Measurements from ENCODE around the gene SAMD5.

SAMD5 gene

DNA sequence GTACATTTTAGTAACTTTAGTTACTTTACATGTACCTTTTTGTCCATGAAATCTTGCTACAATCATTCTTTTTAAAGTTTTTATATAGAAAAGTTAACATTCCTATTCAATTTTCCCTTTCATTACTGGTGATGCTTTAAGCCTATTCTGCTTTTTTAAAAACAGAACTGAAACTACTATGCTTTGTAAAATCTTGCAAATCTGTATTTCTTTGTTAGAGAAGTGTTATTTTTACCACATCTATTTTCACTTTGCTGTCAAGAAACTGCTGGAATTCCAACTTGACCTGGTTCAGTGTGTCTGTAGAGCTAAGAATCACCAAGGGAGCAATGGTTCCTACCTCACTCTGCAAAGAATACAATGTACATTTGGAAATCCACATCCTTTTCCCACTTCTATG, 21.8 kb upstream of the SAMD5 start:
- no peak for TF ChIP-seq SUZ12 (IDR thresholded peaks at IDR 0.05; ENCODE audit: extremely low read depth, insufficient read depth, insufficient read length)
- TF ChIP-seq ZNF274 (IDR thresholded peaks at IDR 0.05; ENCODE audit: low read depth, low read length), result no peak
- no peak for TF ChIP-seq YY1 (IDR thresholded peaks at IDR 0.05; ENCODE audit: insufficient read depth, insufficient read length)
- Histone ChIP-seq H3K27me3 (ENCODE audit: insufficient read depth, insufficient read length) (no peaks in the 10 kb centered on the region), H3K4me3 (ENCODE audit: insufficient read length, low read depth) (no peak overlapping the region), H3K36me3 (ENCODE audit: insufficient read depth, insufficient read length, low read length) (no peaks in the 10 kb centered on the region), H3K9ac (ENCODE audit: insufficient read length, low read depth) (no peak overlapping the region), H3K9me3 (ENCODE audit: insufficient read depth, low read length) (no peaks in the 10 kb centered on the region), H3K4me1 (ENCODE audit: insufficient read depth, insufficient read length) (no peaks in the 10 kb centered on the region)
- no peak for DNase-seq (ENCODE audit: low read depth, low spot score)

GRCh38 chr6:147497472-147497871, 11.0 kb upstream of the SAMD5 start:
- no peaks in the 10 kb centered on the region for H3K4me1 ChIP-seq (ENCODE audit: insufficient read depth, insufficient read length)
- H3K9ac ChIP-seq (ENCODE audit: insufficient read length, low read depth), result no peak overlapping the region
- H3K36me3 ChIP-seq (ENCODE audit: insufficient read depth, insufficient read length, low read length), result no peaks in the 10 kb centered on the region
- no peak for DNase-seq (ENCODE audit: low read depth, low spot score)
- peaks cover 22% of the 10 kb centered on the region for H3K27me3 ChIP-seq (ENCODE audit: insufficient read depth, insufficient read length)
- no peak overlapping the region for H3K4me3 ChIP-seq (ENCODE audit: insufficient read length, low read depth)
- TF ChIP-seq SUZ12 (IDR thresholded peaks at IDR 0.05; ENCODE audit: extremely low read depth, insufficient read depth, insufficient read length), result no peak
- no peak for TF ChIP-seq YY1 (IDR thresholded peaks at IDR 0.05; ENCODE audit: insufficient read depth, insufficient read length)
- TF ChIP-seq ZNF274 (IDR thresholded peaks at IDR 0.05; ENCODE audit: low read depth, low read length), result no peak
- H3K9me3 ChIP-seq (ENCODE audit: insufficient read depth, low read length), result peaks cover 9% of the 10 kb centered on the region

- Histone ChIP-seq H3K36me3 (ENCODE audit: insufficient read depth, insufficient read length, low read length) (no peaks in the 10 kb centered on the region), H3K9ac (ENCODE audit: insufficient read length, low read depth) (no peak overlapping the region), H3K4me1 (ENCODE audit: insufficient read depth, insufficient read length) (no peaks in the 10 kb centered on the region), H3K9me3 (ENCODE audit: insufficient read depth, low read length) (no peaks in the 10 kb centered on the region), H3K27me3 (ENCODE audit: insufficient read depth, insufficient read length) (peaks cover 72% of the 10 kb centered on the region), H3K4me3 (ENCODE audit: insufficient read length, low read depth) (no peak overlapping the region)
- DNase-seq (ENCODE audit: low read depth, low spot score), result peak; percentile 38
- no peak for TF ChIP-seq SUZ12 (IDR thresholded peaks at IDR 0.05; ENCODE audit: extremely low read depth, insufficient read depth, insufficient read length)
- TF ChIP-seq YY1 (IDR thresholded peaks at IDR 0.05; ENCODE audit: insufficient read depth, insufficient read length), result no peak
- no peak for TF ChIP-seq ZNF274 (IDR thresholded peaks at IDR 0.05; ENCODE audit: low read depth, low read length)
Observed at GRCh38 chr6:147503587-147503986, 4.9 kb upstream of the SAMD5 start.

- Histone ChIP-seq H3K9ac (ENCODE audit: insufficient read length, low read depth) (no peak overlapping the region), H3K9me3 (ENCODE audit: insufficient read depth, low read length) (no peaks in the 10 kb centered on the region), H3K27me3 (ENCODE audit: insufficient read depth, insufficient read length) (peaks cover 84% of the 10 kb centered on the region), H3K36me3 (ENCODE audit: insufficient read depth, insufficient read length, low read length) (no peaks in the 10 kb centered on the region), H3K4me1 (ENCODE audit: insufficient read depth, insufficient read length) (no peaks in the 10 kb centered on the region), H3K4me3 (ENCODE audit: insufficient read length, low read depth) (no peak overlapping the region)
- TF ChIP-seq SUZ12 (IDR thresholded peaks at IDR 0.05; ENCODE audit: extremely low read depth, insufficient read depth, insufficient read length), result no peak
- TF ChIP-seq YY1 (IDR thresholded peaks at IDR 0.05; ENCODE audit: insufficient read depth, insufficient read length), result no peak
- TF ChIP-seq ZNF274 (IDR thresholded peaks at IDR 0.05; ENCODE audit: low read depth, low read length), result no peak
- DNase-seq (ENCODE audit: low read depth, low spot score), result no peak
Observed at GRCh38 chr6:147504848-147505247, 3.6 kb upstream of the SAMD5 start.

GRCh38 chr6:147506704-147507114, 1.8 kb upstream of the SAMD5 start:
- H3K4me3 ChIP-seq (ENCODE audit: insufficient read length, low read depth), result peak overlapping the region; percentile 55
- no peaks in the 10 kb centered on the region for H3K9me3 ChIP-seq (ENCODE audit: insufficient read depth, low read length)
- no peaks in the 10 kb centered on the region for H3K36me3 ChIP-seq (ENCODE audit: insufficient read depth, insufficient read length, low read length)
- no peak for DNase-seq (ENCODE audit: low read depth, low spot score)
- no peak overlapping the region for H3K9ac ChIP-seq (ENCODE audit: insufficient read length, low read depth)
- TF ChIP-seq SUZ12 (IDR thresholded peaks at IDR 0.05; ENCODE audit: extremely low read depth, insufficient read depth, insufficient read length) (no peak), ZNF274 (IDR thresholded peaks at IDR 0.05; ENCODE audit: low read depth, low read length) (no peak), YY1 (IDR thresholded peaks at IDR 0.05; ENCODE audit: insufficient read depth, insufficient read length) (no peak)
- no peaks in the 10 kb centered on the region for H3K4me1 ChIP-seq (ENCODE audit: insufficient read depth, insufficient read length)
- H3K27me3 ChIP-seq (ENCODE audit: insufficient read depth, insufficient read length), result peaks cover 88% of the 10 kb centered on the region

DNA sequence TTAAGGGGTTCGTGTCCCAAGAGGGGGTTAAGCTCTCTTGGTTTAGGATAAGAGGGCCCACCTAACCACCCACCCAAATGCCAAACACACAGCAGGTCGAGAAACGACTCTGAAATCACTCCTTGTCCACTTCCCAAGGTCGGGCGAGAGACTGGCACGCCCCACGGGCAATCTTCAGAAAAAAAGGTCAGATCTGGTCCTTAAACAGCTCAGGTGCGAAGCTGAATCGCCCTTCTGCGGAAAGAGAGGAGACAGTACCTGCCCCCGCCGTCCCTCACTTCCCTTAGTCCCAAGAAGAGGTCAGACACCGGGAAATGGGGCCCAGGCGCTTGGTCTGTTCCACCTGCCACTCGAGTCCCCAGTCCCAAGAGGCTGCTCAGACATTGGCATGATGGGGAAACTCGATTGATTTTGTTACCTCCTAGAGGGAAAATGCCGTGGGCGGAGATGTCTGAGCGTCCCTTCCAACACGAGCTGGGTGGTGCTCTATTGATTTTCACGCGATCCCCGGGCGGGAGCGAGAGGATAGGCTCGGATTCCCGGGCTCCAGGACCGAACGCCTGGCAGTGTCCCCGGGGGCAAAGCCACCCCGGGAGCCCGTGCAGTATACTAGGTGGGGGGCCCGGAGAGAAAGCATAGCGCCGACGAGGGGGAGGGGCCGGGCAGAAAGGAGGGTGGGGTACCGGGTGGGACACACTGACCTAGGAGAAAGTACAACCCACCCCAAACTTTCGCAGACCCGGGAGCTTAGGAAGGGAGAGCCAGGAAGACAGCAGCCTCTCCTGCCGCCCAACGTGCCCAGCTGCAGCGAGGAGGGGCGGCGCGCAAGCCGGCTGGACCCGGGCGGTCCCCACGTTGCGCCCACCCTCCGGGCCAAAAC, 1.1 kb upstream of the SAMD5 start:
- TF ChIP-seq ZNF274 (IDR thresholded peaks at IDR 0.05; ENCODE audit: low read depth, low read length) (no peak), YY1 (IDR thresholded peaks at IDR 0.05; ENCODE audit: insufficient read depth, insufficient read length) (no peak), SUZ12 (IDR thresholded peaks at IDR 0.05; ENCODE audit: extremely low read depth, insufficient read depth, insufficient read length) (no peak)
- H3K9ac ChIP-seq (ENCODE audit: insufficient read length, low read depth), result peak overlapping the region; percentile 70
- DNase-seq (ENCODE audit: low read depth, low spot score), result no peak

DNA sequence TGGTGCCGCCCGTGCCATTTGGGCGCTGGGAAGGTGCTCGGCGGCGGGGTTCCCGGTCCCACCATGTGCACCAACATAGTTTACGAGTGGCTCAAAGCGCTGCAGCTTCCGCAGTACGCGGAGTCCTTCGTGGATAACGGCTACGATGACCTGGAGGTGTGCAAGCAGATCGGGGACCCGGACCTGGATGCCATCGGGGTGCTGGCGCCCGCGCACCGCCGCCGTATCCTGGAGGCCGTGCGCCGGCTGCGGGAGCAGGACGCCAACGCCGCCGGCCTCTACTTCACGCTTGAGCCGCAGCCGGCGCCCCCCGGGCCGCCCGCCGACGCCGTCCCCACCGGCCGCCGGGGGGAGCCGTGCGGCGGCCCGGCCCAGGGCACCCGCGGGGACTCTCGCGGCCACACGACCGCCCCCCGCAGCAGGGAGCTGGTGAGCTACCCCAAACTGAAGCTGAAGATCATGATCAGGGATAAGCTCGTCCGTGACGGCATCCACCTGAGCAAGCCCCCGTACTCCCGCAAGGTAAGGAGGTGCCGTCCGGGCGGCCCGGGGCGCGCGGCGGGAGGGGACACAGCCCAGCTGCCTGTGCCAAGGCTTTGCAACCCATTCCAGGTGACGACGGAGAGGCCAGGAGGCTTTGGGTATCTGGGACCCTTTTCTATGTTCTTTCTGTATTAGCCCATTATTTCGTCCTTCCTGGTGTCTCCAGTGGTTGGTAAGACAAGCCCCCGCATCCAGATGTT, 547 bp downstream of the SAMD5 start:
- DNase-seq (ENCODE audit: low read depth, low spot score), result no peak
- no peaks in the 10 kb centered on the region for H3K9me3 ChIP-seq (ENCODE audit: insufficient read depth, low read length)
- peaks cover 85% of the 10 kb centered on the region for H3K27me3 ChIP-seq (ENCODE audit: insufficient read depth, insufficient read length)
- peak overlapping the region; percentile 55 for H3K4me3 ChIP-seq (ENCODE audit: insufficient read length, low read depth)
- no peaks in the 10 kb centered on the region for H3K36me3 ChIP-seq (ENCODE audit: insufficient read depth, insufficient read length, low read length)
- H3K9ac ChIP-seq (ENCODE audit: insufficient read length, low read depth), result peak overlapping the region; percentile 63
- no peaks in the 10 kb centered on the region for H3K4me1 ChIP-seq (ENCODE audit: insufficient read depth, insufficient read length)
- TF ChIP-seq SUZ12 (IDR thresholded peaks at IDR 0.05; ENCODE audit: extremely low read depth, insufficient read depth, insufficient read length) (peak; percentile 63), ZNF274 (IDR thresholded peaks at IDR 0.05; ENCODE audit: low read depth, low read length) (no peak)

More for the DNA sequence above, 1.1 kb upstream of the SAMD5 start:
- Histone ChIP-seq H3K27me3 (ENCODE audit: insufficient read depth, insufficient read length) (peaks cover 87% of the 10 kb centered on the region), H3K36me3 (ENCODE audit: insufficient read depth, insufficient read length, low read length) (no peaks in the 10 kb centered on the region), H3K4me1 (ENCODE audit: insufficient read depth, insufficient read length) (no peaks in the 10 kb centered on the region), H3K9me3 (ENCODE audit: insufficient read depth, low read length) (no peaks in the 10 kb centered on the region), H3K4me3 (ENCODE audit: insufficient read length, low read depth) (peak overlapping the region; percentile 55)
